HG03064 (cell line): ENCODE measurements around the gene FOSL2.

Experiments
- ATAC-seq: cut with Tn5 transposase; IDR thresholded peaks from one replicate; pipeline ENCODE4 v1.9.1; 2021; ENCODE audit warnings: low read depth; ENCODE audit not compliant: unreplicated experiment

Gene FOSL2

GRCh38 chr2:28356095-28356911 is 36.4 kb upstream of the FOSL2 start:
- no peak for ATAC-seq

- no peak for ATAC-seq
These were observed 35.6 kb upstream of the FOSL2 start for GRCh38 chr2:28357055-28357454.

GRCh38 chr2:28357948-28358667 is 34.5 kb upstream of the FOSL2 start:
- ATAC-seq: no peak

GRCh38 chr2:28358668-28359201 is 33.9 kb upstream of the FOSL2 start:
- no peak for ATAC-seq

- ATAC-seq: no peak
These were observed 33.2 kb upstream of the FOSL2 start for GRCh38 chr2:28359222-28360057.

GRCh38 chr2:28360058-28360717 is 32.5 kb upstream of the FOSL2 start:
- no peak for ATAC-seq

GRCh38 chr2:28360718-28361293 is 31.9 kb upstream of the FOSL2 start:
- ATAC-seq: no peak

- no peak for ATAC-seq
These were observed 30.5 kb upstream of the FOSL2 start for GRCh38 chr2:28361991-28362710.

- ATAC-seq: no peak
These were observed 29.6 kb upstream of the FOSL2 start for GRCh38 chr2:28362991-28363521.

GRCh38 chr2:28363686-28364280 is 28.9 kb upstream of the FOSL2 start:
- no peak for ATAC-seq

- ATAC-seq: no peak
These were observed 28.0 kb upstream of the FOSL2 start for GRCh38 chr2:28364610-28365009.

- ATAC-seq: no peak
These were observed 27.5 kb upstream of the FOSL2 start for GRCh38 chr2:28365158-28365557.

GRCh38 chr2:28366149-28366495 is 26.5 kb upstream of the FOSL2 start:
- ATAC-seq: no peak

- ATAC-seq: no peak
These were observed 26.0 kb upstream of the FOSL2 start for GRCh38 chr2:28366496-28367282.

- no peak for ATAC-seq
These were observed 24.8 kb upstream of the FOSL2 start for GRCh38 chr2:28367667-28368356.

- ATAC-seq: no peak
These were observed 24.3 kb upstream of the FOSL2 start for GRCh38 chr2:28368357-28368798.

GRCh38 chr2:28369358-28369757 is 23.3 kb upstream of the FOSL2 start:
- no peak for ATAC-seq
